Endothelial cell of umbilical vein (primary cell): ENCODE results near the gene CDH22. TPM values are rescaled to one million over a fixed set of nuclear protein-coding genes. Genes with fewer than 3 reads are reported as not detected.

Source experiments
- BruUV-seq: library from RNA; stranded (reverse); fragments of 400-500 nt; replicated peaks from 2 replicates; lab custom pipeline; 2021; lab: Mats Ljungman, UMichigan
- CTCF ChIA-PET: fragments of 300-600, 350-600 bp; sonication (Branson Sonifier 250); formaldehyde crosslinking; loops from one replicate; lab custom pipeline; 2021; ENCODE audit warnings: antibody characterized with exemption, inconsistent platforms; lab: Charles Lee
- POLR2A ChIA-PET: fragments of 300-600, 350-600 bp; sonication (Branson Sonifier 250); formaldehyde crosslinking; loops from one replicate; lab custom pipeline; 2021; ENCODE audit warnings: antibody characterized with exemption, inconsistent platforms; lab: Charles Lee
- DNase-seq: peaks from one replicate; pipeline ENCODE4 v3.0.0-alpha.2; 2011; ENCODE audit warnings: low read depth, low spot score
- FAIRE-seq: peaks from 2 replicates; lab custom pipeline; 2011; peaks lifted over from hg19 to GRCh38; lab: Jason Lieb, UNC
- H2AFZ ChIP-seq: 2 replicates; pipeline ENCODE4 v1.6.0; 2012; ENCODE audit warnings: low read depth, low read length, control low read depth, inconsistent platforms
- H3K27ac ChIP-seq: 2 replicates; pipeline ENCODE4 v1.5.1; 2011; ENCODE audit warnings: low read depth, mild to moderate bottlenecking, control low read depth, low read length, moderate library complexity; ENCODE audit not compliant: insufficient read depth
- H3K27me3 ChIP-seq, 2 experiments: 2 replicates each; pipeline versions ENCODE4 v1.6.0 to v1.6.1; 2011; ENCODE audit warnings: low read length in 2 of 2, mixed read lengths in 1 of 2; ENCODE audit not compliant: control insufficient read depth in 2 of 2, insufficient read depth in 2 of 2
- H3K36me3 ChIP-seq, 2 experiments: 2 replicates in 1 of 2; 3 replicates in 1 of 2; pipeline ENCODE4 v1.5.1; 2011; ENCODE audit warnings: low read length in 2 of 2, mild to moderate bottlenecking in 1 of 2, moderate library complexity in 1 of 2; ENCODE audit not compliant: control insufficient read depth in 2 of 2, insufficient read depth in 2 of 2; ENCODE audit errors: extremely low read depth in 1 of 2
- H3K4me1 ChIP-seq: 3 replicates; pipeline ENCODE4 v1.5.1; 2011; ENCODE audit warnings: mild to moderate bottlenecking, low read length; ENCODE audit not compliant: control insufficient read depth, insufficient read depth; ENCODE audit errors: extremely low read depth
- H3K4me2 ChIP-seq: 2 replicates; pipeline ENCODE4 v1.6.1; 2011; ENCODE audit warnings: low read length, control low read depth, mixed read lengths; ENCODE audit not compliant: insufficient read depth
- H3K4me3 ChIP-seq, 3 experiments: fragments of 200-600 bp in 1 of 3; sonication (generic), shearing (Covaris generic) in 1 of 3; replicated peaks in 1 of 3; 2 replicates each; pipeline ENCODE4 v1.5.1; 2011 to 2016; ENCODE audit warnings: control low read depth in 3 of 3, low read length in 3 of 3, mild to moderate bottlenecking in 2 of 3, inconsistent platforms in 1 of 3, low read depth in 1 of 3, moderate library complexity in 1 of 3; ENCODE audit not compliant: insufficient read depth in 1 of 3
- H3K79me2 ChIP-seq: 2 replicates; pipeline ENCODE4 v1.6.0; 2012; ENCODE audit warnings: low read length, inconsistent platforms; ENCODE audit not compliant: control insufficient read depth, insufficient read depth
- H3K9ac ChIP-seq: replicated peaks from 2 replicates; pipeline ENCODE3; 2011; ENCODE audit warnings: low read length, control low read depth; ENCODE audit not compliant: insufficient read depth; ENCODE audit errors: extremely low read depth
- H3K9me1 ChIP-seq: replicated peaks from 3 replicates; pipeline ENCODE4 v1.6.0; 2011; ENCODE audit warnings: mild to moderate bottlenecking, low read length; ENCODE audit not compliant: control insufficient read depth, insufficient read depth; ENCODE audit errors: extremely low read depth
- H3K9me3 ChIP-seq: replicated peaks from 2 replicates; pipeline ENCODE4 v1.5.1; 2012; ENCODE audit warnings: low read length, inconsistent platforms; ENCODE audit not compliant: control insufficient read depth, insufficient read depth
- H4K20me1 ChIP-seq: replicated peaks from 2 replicates; pipeline ENCODE3; 2011; ENCODE audit warnings: mild to moderate bottlenecking, low read length; ENCODE audit not compliant: control insufficient read depth, insufficient read depth; ENCODE audit errors: extremely low read depth
- GATA2 ChIP-seq: IDR thresholded peaks from 2 replicates; pipeline ENCODE4 v1.7.0; 2011; ENCODE audit warnings: low read depth, mild to moderate bottlenecking, moderate library complexity, mixed read lengths, low read length; ENCODE audit not compliant: insufficient read length, insufficient read depth
- JUN ChIP-seq: IDR thresholded peaks from 2 replicates; pipeline ENCODE4 v1.6.1; 2011; ENCODE audit warnings: borderline replicate concordance, low read depth; ENCODE audit not compliant: insufficient read length, insufficient read depth
- MAX ChIP-seq: IDR thresholded peaks from 2 replicates; pipeline ENCODE4 v1.6.1; 2011; ENCODE audit not compliant: insufficient read depth, insufficient read length
- MYC ChIP-seq: IDR thresholded peaks from one replicate; pipeline ENCODE4 v1.6.1; 2011; ENCODE audit warnings: mild to moderate bottlenecking, low read depth, low read length
- POLR2A ChIP-seq: IDR thresholded peaks from 2 replicates; pipeline ENCODE4 v1.6.1; 2012; ENCODE audit warnings: low read depth, mild to moderate bottlenecking, control low read depth, low read length
- dilution Hi-C: fragments of 300-500 bp; cut with MboI; formaldehyde crosslinking; loops from one replicate; pipeline ENCODE4 v1.15.0; 2019; ENCODE audit warnings: low sequenced_read_pairs; ENCODE audit not compliant: extremely low pct_ligation_motif_present
- intact Hi-C: fragments of 100-400 bp; cut with micrococcal nuclease; formaldehyde crosslinking; loops from one replicate; pipeline ENCODE4 v1.10.0; 2022
- polyA plus RNA-seq, 4 experiments: library from polyadenylated mRNA; depleted of rRNA in 3 of 4; stranded (reverse) in 3 of 4; unstranded in 1 of 4; fragments of >200 nt; gene quantifications; 2 replicates each; pipeline versions ENCODE4 v1.2.1 to v1.2.3, GENCODE V29; 2011 to 2012; ENCODE audit warnings: missing spikeins in 1 of 4
- total RNA-seq: library from RNA; stranded (reverse); gene quantifications from 2 replicates; pipeline ENCODE4 v1.2.3, GENCODE V29; 2021

Gene CDH22
- total and polyA plus RNA-seq, 2 donors (not counting 3 experiments of a cell fraction or from before 2014, with no cell fraction given): not detected

- Histone ChIP-seq H3K4me3 (no peak overlapping the region), H2AFZ (no peak overlapping the region), H3K27ac (no peak overlapping the region), H3K36me3 (no peaks in the 10 kb centered on the region), H3K9me3 (no peaks in the 10 kb centered on the region), H3K4me2 (no peak overlapping the region), H3K79me2 (no peaks in the 10 kb centered on the region), H3K9ac (no peak overlapping the region), H3K4me1 (peaks cover 2% of the 10 kb centered on the region), H4K20me1 (no peaks in the 10 kb centered on the region), H3K9me1 (no peaks in the 10 kb centered on the region), H3K27me3 (peaks cover 0 to 15% of the 10 kb centered on the region in 2 experiments)
- ChIA-PET CTCF (interaction anchor here (1.0 kb wide), 1 partner anchor 28 kb away, joined by 3 read pairs; no protein-coding TSS in a partner anchor), POLR2A (no interaction called here)
- BruUV-seq: no TSS peak
- DNase-seq: no peak
- intact Hi-C loops: no loop called here
- FAIRE-seq: no peak
- dilution Hi-C loops: no loop called here
- TF ChIP-seq POLR2A: no peak
- no peak for TF ChIP-seq MYC
- no peak for TF ChIP-seq MAX
These were observed 170.5 kb downstream of the CDH22 start for GRCh38 chr20:46137816-46138215.

- no peak overlapping the region for H3K4me3 ChIP-seq
- no peaks in the 10 kb centered on the region for H3K79me2 ChIP-seq
- H2AFZ ChIP-seq: no peak overlapping the region
- BruUV-seq: no TSS peak
- dilution Hi-C loops: no loop called here
- no peak overlapping the region for H3K9ac ChIP-seq
- peaks cover 3% of the 10 kb centered on the region for H3K4me1 ChIP-seq
- H3K9me1 ChIP-seq: no peaks in the 10 kb centered on the region
- H4K20me1 ChIP-seq: no peaks in the 10 kb centered on the region
- H3K4me2 ChIP-seq: no peak overlapping the region
- intact Hi-C loops: no loop called here
- ChIA-PET CTCF (no interaction called here), POLR2A (no interaction called here)
- TF ChIP-seq GATA2 (no peak), JUN (no peak)
- no peak overlapping the region for H3K27ac ChIP-seq
- peaks cover 0 to 7% of the 10 kb centered on the region in 2 experiments for H3K27me3 ChIP-seq
- DNase-seq (no peak), FAIRE-seq (no peak)
- no peaks in the 10 kb centered on the region for H3K9me3 ChIP-seq
- no peaks in the 10 kb centered on the region for H3K36me3 ChIP-seq
These were observed 172.3 kb downstream of the CDH22 start for GRCh38 chr20:46135856-46136633.
